GM18502 (cell line): ENCODE results near the gene SUPT3H.

ENCODE experiments used
- ATAC-seq: cut with Tn5 transposase; IDR thresholded peaks from one replicate; pipeline ENCODE4 v1.9.1; 2021; ENCODE audit warnings: mild to moderate bottlenecking; ENCODE audit not compliant: unreplicated experiment, poor library complexity

The SUPT3H gene

GRCh38 chr6:45377554-45378333, at the start of gene SUPT3H:
Gene SUPT3H (minus strand): TSS chr6:45377934.
- ATAC-seq: peak; percentile 92

GRCh38 chr6:45426251-45426650, 48.5 kb upstream of the SUPT3H start:
- no peak for ATAC-seq

- no peak for ATAC-seq
Observed at GRCh38 chr6:45424451-45424861, 46.7 kb upstream of the SUPT3H start.

- no peak for ATAC-seq
Observed at GRCh38 chr6:45423824-45424450, 46.2 kb upstream of the SUPT3H start.

- no peak for ATAC-seq
Observed at GRCh38 chr6:45423111-45423823, 45.5 kb upstream of the SUPT3H start.

GRCh38 chr6:45422503-45423110, 44.9 kb upstream of the SUPT3H start:
- ATAC-seq: no peak

GRCh38 chr6:45421709-45422502, 44.2 kb upstream of the SUPT3H start:
- no peak for ATAC-seq

- ATAC-seq: no peak
Observed at GRCh38 chr6:45420909-45421708, 43.4 kb upstream of the SUPT3H start.

- ATAC-seq: no peak
Observed at GRCh38 chr6:45420083-45420908, 42.6 kb upstream of the SUPT3H start.

GRCh38 chr6:45419571-45420082, 41.9 kb upstream of the SUPT3H start:
- ATAC-seq: no peak

- ATAC-seq: no peak
Observed at GRCh38 chr6:45417436-45417835, 39.7 kb upstream of the SUPT3H start.

- ATAC-seq: no peak
Observed at GRCh38 chr6:45416700-45417099, 39.0 kb upstream of the SUPT3H start.

- no peak for ATAC-seq
Observed at GRCh38 chr6:45415788-45416518, 38.2 kb upstream of the SUPT3H start.

- ATAC-seq: no peak
Observed at GRCh38 chr6:45415315-45415714, 37.6 kb upstream of the SUPT3H start.

- no peak for ATAC-seq
Observed at GRCh38 chr6:45411959-45412358, 34.2 kb upstream of the SUPT3H start.

GRCh38 chr6:45400021-45400420, 22.3 kb upstream of the SUPT3H start:
- no peak for ATAC-seq

GRCh38 chr6:45398075-45398813, 20.5 kb upstream of the SUPT3H start:
- ATAC-seq: no peak
